Gastroesophageal sphincter (tissue), 3 donors: ENCODE results near the gene ETS2.

Experiments
- CTCF ChIP-seq, 4 experiments: fragments of 200-600 bp in 2 of 4; fragments of 450-650 bp in 2 of 4; sonication (generic) in 1 of 4; IDR thresholded peaks; one replicate each; pipeline ENCODE4 v1.5.1; 2017 to 2019; ENCODE audit warnings: antibody characterized with exemption in 4 of 4, mild to moderate bottlenecking in 2 of 4, moderate library complexity in 2 of 4
- POLR2A ChIP-seq, 2 donors: fragments of 450-650 bp; IDR thresholded peaks; one replicate each; pipeline ENCODE4 v1.6.1; 2017; ENCODE audit warnings: antibody characterized with exemption in 2 of 2, mild to moderate bottlenecking in 2 of 2, moderate library complexity in 1 of 2

GRCh38 chr21:38824124-38824822 is 18.5 kb downstream of the ETS2 start:
- TF ChIP-seq POLR2A (IDR thresholded peaks at IDR 0.05) (no peak), CTCF (IDR thresholded peaks at IDR 0.05) (no peak)
